Measurements from ENCODE around the gene TLE2. TPM values are rescaled to one million over a fixed set of nuclear protein-coding genes. Genes with fewer than 3 reads are reported as not detected.

Gene TLE2
- total RNA-seq, 1 experiment from 2014 or later: 3.0 TPM

DNA sequence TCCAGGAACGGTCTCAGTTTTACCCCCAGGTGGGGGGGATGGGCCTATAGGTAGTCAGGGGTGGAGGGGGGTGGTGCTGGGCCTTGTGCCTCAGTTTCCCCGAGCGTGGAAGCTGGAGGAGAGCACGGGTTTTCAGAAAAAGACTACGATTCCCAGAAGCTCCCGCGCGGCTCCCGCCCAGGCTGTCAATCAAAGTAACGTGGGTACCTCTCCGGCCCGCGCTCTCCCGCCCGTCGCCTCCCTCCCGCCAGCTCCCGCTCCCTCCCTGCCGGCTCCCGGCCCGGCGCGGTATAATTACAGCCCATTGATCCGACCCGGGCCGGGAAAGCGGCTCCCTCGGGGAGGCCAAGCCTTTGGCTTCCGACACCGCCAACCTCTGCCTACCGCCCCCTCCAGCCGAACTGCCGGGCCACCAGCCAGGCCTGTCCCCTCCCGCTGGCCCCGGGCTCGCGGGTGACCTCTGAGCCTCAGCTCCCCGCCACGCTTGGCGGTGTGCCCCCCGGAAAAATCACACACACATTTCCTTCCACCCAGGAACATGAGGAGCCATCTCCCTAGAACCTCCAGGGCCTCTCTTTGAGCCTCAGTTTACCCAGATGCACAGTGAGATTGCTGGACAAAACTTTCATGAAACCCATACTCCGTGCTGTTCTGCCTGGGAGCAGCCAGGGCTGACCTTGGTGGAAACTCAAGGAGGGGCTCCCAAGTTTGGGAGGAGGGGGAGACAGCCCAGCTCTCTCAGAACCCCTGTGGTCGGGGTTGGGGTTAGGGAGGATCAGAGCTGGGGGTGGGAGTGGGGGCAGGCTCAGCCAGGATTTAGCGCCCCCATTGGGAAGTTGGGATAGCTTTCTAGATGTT is 7.3 kb upstream of the TLE2 start:
- BruUV-seq (replicated peaks): no TSS peak
- H3K4me1 Mint-ChIP-seq (ENCODE audit: insufficient read depth, unreplicated experiment): peaks cover 28% of the 10 kb centered on the region
- peak overlapping the region; percentile 93 for H3K27ac Mint-ChIP-seq (ENCODE audit: low read depth, unreplicated experiment)
- TF ChIP-seq, protein P1, sequence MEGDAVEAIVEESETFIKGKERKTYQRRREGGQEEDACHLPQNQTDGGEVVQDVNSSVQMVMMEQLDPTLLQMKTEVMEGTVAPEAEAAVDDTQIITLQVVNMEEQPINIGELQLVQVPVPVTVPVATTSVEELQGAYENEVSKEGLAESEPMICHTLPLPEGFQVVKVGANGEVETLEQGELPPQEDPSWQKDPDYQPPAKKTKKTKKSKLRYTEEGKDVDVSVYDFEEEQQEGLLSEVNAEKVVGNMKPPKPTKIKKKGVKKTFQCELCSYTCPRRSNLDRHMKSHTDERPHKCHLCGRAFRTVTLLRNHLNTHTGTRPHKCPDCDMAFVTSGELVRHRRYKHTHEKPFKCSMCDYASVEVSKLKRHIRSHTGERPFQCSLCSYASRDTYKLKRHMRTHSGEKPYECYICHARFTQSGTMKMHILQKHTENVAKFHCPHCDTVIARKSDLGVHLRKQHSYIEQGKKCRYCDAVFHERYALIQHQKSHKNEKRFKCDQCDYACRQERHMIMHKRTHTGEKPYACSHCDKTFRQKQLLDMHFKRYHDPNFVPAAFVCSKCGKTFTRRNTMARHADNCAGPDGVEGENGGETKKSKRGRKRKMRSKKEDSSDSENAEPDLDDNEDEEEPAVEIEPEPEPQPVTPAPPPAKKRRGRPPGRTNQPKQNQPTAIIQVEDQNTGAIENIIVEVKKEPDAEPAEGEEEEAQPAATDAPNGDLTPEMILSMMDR (IDR thresholded peaks at IDR 0.05; ENCODE audit: unreplicated experiment): no peak
- H3K27me3 Mint-ChIP-seq (ENCODE audit: insufficient read depth, unreplicated experiment): no peaks in the 10 kb centered on the region
- peak overlapping the region; percentile 84 for H3K4me3 Mint-ChIP-seq (ENCODE audit: unreplicated experiment)
- no peaks in the 10 kb centered on the region for H3K9me3 Mint-ChIP-seq (ENCODE audit: unreplicated experiment)
- ChIA-PET CTCF (interaction anchor here (0.6 to 1.4 kb wide), 6 partner anchors 19 to 1130 kb away, joined by 3 to 4 read pairs (median 3); no protein-coding TSS in a partner anchor), POLR2A (interaction anchor here (0.6 to 3.7 kb wide), 25 partner anchors 9 to 192 kb away, joined by 3 to 56 read pairs (median 4); partner anchors contain the start of genes NCLN, TLE5, TLE6 and ZNF57)
- no peaks in the 10 kb centered on the region for H3K36me3 Mint-ChIP-seq (ENCODE audit: insufficient read depth, unreplicated experiment)
- peak; percentile 89 for DNase-seq (ENCODE audit: unreplicated experiment)
- intact Hi-C loops (cut with micrococcal nuclease): loop anchor here (10.0 kb wide), 1 partner anchor 62 kb away; the partner anchor contains the start of gene TLE6

GRCh38 chr19:3035542-3036118 is 6.5 kb upstream of the TLE2 start:
- DNase-seq (ENCODE audit: unreplicated experiment): peak; percentile 100
- intact Hi-C loops (cut with micrococcal nuclease): loop anchor here (10.0 kb wide), 1 partner anchor 61 kb away; the partner anchor contains the start of gene TLE6
- Mint-ChIP-seq H3K9me3 (ENCODE audit: unreplicated experiment) (no peaks in the 10 kb centered on the region), H3K4me1 (ENCODE audit: insufficient read depth, unreplicated experiment) (peaks cover 28% of the 10 kb centered on the region), H3K4me3 (ENCODE audit: unreplicated experiment) (peak overlapping the region; percentile 84), H3K36me3 (ENCODE audit: insufficient read depth, unreplicated experiment) (no peaks in the 10 kb centered on the region), H3K27me3 (ENCODE audit: insufficient read depth, unreplicated experiment) (no peaks in the 10 kb centered on the region), H3K27ac (ENCODE audit: low read depth, unreplicated experiment) (peak overlapping the region; percentile 93)
- TF ChIP-seq, protein P1 (IDR thresholded peaks at IDR 0.05; ENCODE audit: unreplicated experiment): no peak
- ChIA-PET CTCF (interaction anchor here (0.6 to 1.4 kb wide), 9 partner anchors 23 to 1146 kb away, joined by 3 to 4 read pairs (median 3); partner anchors contain the start of gene THOP1), POLR2A (interaction anchor here (0.5 to 3.7 kb wide), 24 partner anchors 8 to 192 kb away, joined by 3 to 56 read pairs (median 4); partner anchors contain the start of genes NCLN, TLE5, TLE6 and ZNF57)
- BruUV-seq (replicated peaks): no TSS peak

- ChIA-PET CTCF (interaction anchor here (0.6 to 1.4 kb wide), 9 partner anchors 22 to 1146 kb away, joined by 3 to 4 read pairs (median 3); partner anchors contain the start of gene THOP1), POLR2A (interaction anchor here (0.5 to 3.7 kb wide), 13 partner anchors 7 to 134 kb away, joined by 3 to 56 read pairs (median 7); partner anchors contain the start of genes TLE5, TLE6 and ZNF57)
- TF ChIP-seq, protein P1 (IDR thresholded peaks at IDR 0.05; ENCODE audit: unreplicated experiment): no peak
- DNase-seq (ENCODE audit: unreplicated experiment): peak; percentile 29
- intact Hi-C loops (cut with micrococcal nuclease): loop anchor here (10.0 kb wide), 1 partner anchor 60 kb away; the partner anchor contains the start of gene TLE6
- BruUV-seq (replicated peaks): TSS peak; percentile 84
- Mint-ChIP-seq H3K27ac (ENCODE audit: low read depth, unreplicated experiment) (peak overlapping the region; percentile 93), H3K9me3 (ENCODE audit: unreplicated experiment) (no peaks in the 10 kb centered on the region), H3K36me3 (ENCODE audit: insufficient read depth, unreplicated experiment) (no peaks in the 10 kb centered on the region), H3K4me3 (ENCODE audit: unreplicated experiment) (peak overlapping the region; percentile 84), H3K4me1 (ENCODE audit: insufficient read depth, unreplicated experiment) (peaks cover 28% of the 10 kb centered on the region), H3K27me3 (ENCODE audit: insufficient read depth, unreplicated experiment) (no peaks in the 10 kb centered on the region)
These were observed 5.8 kb upstream of the TLE2 start for GRCh38 chr19:3034656-3035541.

Data from MCF 10A (cell line).